Fibroblast of upper back skin (primary cell): ENCODE measurements around the gene ATP6V1B1.

Source experiments
- DNase-seq: peaks from one replicate; pipeline ENCODE4 v3.0.0-alpha.2; 2013

The ATP6V1B1 gene

GRCh38 chr2:70948337-70949003 is 12.8 kb downstream of the ATP6V1B1 start:
- DNase-seq: peak; percentile 71

- DNase-seq: no peak
Measured at GRCh38 chr2:70949086-70949485, 13.4 kb downstream of the ATP6V1B1 start.

GRCh38 chr2:70954886-70955285 is 19.2 kb downstream of the ATP6V1B1 start:
- no peak for DNase-seq

- DNase-seq: no peak
Measured at GRCh38 chr2:70956141-70956540, 20.4 kb downstream of the ATP6V1B1 start.

- no peak for DNase-seq
Measured at GRCh38 chr2:70957798-70958197, 22.1 kb downstream of the ATP6V1B1 start.

- DNase-seq: no peak
Measured at GRCh38 chr2:70958759-70959158, 23.1 kb downstream of the ATP6V1B1 start.

GRCh38 chr2:70959271-70959761 is 23.6 kb downstream of the ATP6V1B1 start:
- DNase-seq: no peak

GRCh38 chr2:70959851-70960832 is 24.4 kb downstream of the ATP6V1B1 start:
- DNase-seq: no peak

GRCh38 chr2:70960833-70961647 is 25.3 kb downstream of the ATP6V1B1 start:
- DNase-seq: no peak

- no peak for DNase-seq
Measured at GRCh38 chr2:70961648-70961994, 25.9 kb downstream of the ATP6V1B1 start.

- DNase-seq: no peak
Measured at GRCh38 chr2:70962211-70962884, 26.6 kb downstream of the ATP6V1B1 start.

GRCh38 chr2:70962885-70963878 is 27.5 kb downstream of the ATP6V1B1 start:
- DNase-seq: no peak

GRCh38 chr2:70964133-70964532 is 28.4 kb downstream of the ATP6V1B1 start:
- no peak for DNase-seq

- peak; percentile 53 for DNase-seq
Measured at GRCh38 chr2:70964596-70965386, 29.1 kb downstream of the ATP6V1B1 start.

GRCh38 chr2:70965506-70965905 is 29.8 kb downstream of the ATP6V1B1 start:
- no peak for DNase-seq

GRCh38 chr2:70966681-70967080 is 31.0 kb downstream of the ATP6V1B1 start:
- no peak for DNase-seq

- no peak for DNase-seq
Measured at GRCh38 chr2:70967189-70967588, 31.5 kb downstream of the ATP6V1B1 start.

GRCh38 chr2:70974592-70974991 is 38.9 kb downstream of the ATP6V1B1 start:
- no peak for DNase-seq

- no peak for DNase-seq
Measured at GRCh38 chr2:70975237-70975636, 39.5 kb downstream of the ATP6V1B1 start.

GRCh38 chr2:70977605-70978205 is 42.0 kb downstream of the ATP6V1B1 start:
- peak; percentile 84 for DNase-seq
